A549 treated with CORT108297 at 1 μM for 4 hours (cell line): ENCODE data around the gene FAM209B. TPM values are rescaled to one million over a fixed set of nuclear protein-coding genes. Genes with fewer than 3 reads are reported as not detected.

Source experiments
- total RNA-seq: library from RNA; stranded (reverse); fragments of 200-300 nt; extraction: Qiagen RNA extraction; gene quantifications from 5 replicates; pipeline ENCODE4 v1.2.3, GENCODE V29; 2022

The FAM209B gene
- 0.14 to 0.60 TPM (median 0.54 TPM) in 5 replicates for total RNA-seq

DNA sequence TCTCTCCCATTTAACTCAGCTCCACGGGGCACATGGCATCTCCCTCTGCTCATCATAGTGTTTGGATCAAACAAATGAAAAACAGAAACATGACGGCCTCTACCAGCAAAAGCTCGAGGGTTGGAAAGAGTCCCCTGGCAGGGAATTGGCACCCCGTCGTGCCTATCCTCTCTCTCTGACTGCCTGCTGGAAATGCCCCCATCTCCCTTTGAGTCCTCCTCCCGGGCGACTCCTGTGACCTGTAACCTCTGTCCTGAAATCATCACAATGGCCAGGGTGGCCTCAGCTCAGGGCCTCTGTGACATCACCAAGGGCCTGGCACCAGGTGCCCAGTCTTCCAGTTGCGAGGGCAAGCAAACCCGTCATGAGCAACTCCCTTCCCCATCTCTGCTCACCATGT, at the start of gene FAM209B:
Gene FAM209B (plus strand): TSS at position 301 of the 400 bp plus-strand sequence. CDS start 96 bp downstream, at position 397.

GRCh38 chr20:56524444-56524843, 8.6 kb upstream of the FAM209B start, which contains the start of gene FAM209A:
TSS of gene FAM209A (plus strand) at chr20:56524744. CDS start at chr20:56524809, 65 bp downstream.

Other genes starting within 250 kb of the FAM209B start
- gene FAM210B, start 174.3 kb upstream of the FAM209B start, total RNA-seq: 10.8 to 12.7 TPM (median 11.3 TPM) in 5 replicates
- gene AURKA, start 141.0 kb upstream of the FAM209B start, total RNA-seq: 102 to 111 TPM (median 110 TPM) in 5 replicates
- 37.2 to 41.4 TPM (median 38.3 TPM) in 5 replicates for gene CSTF1, start 140.6 kb upstream of the FAM209B start, total RNA-seq
- gene CASS4, start 121.0 kb upstream of the FAM209B start, total RNA-seq: 0.03 to 0.07 TPM in 2 of 5 replicates, not detected in the others
- 77.8 to 95.5 TPM (median 91.4 TPM) in 5 replicates for gene RTF2, start 64.6 kb upstream of the FAM209B start, total RNA-seq
- gene FAM209A, start 8.5 kb upstream of the FAM209B start, total RNA-seq: 0.17 to 0.62 TPM (median 0.43 TPM) in 5 replicates
- 13.7 to 16.7 TPM (median 13.8 TPM) in 5 replicates for gene TFAP2C, start 96.1 kb downstream of the FAM209B start, total RNA-seq